T follicular helper cell (primary cell): ENCODE data around the gene PTPRN2.

Source experiments
- DNase-seq: peaks from one replicate; pipeline ENCODE4 v3.0.0-alpha.2; 2020; ENCODE audit warnings: low read depth

Gene PTPRN2

GRCh38 chr7:158252081-158252836, 335.4 kb downstream of the PTPRN2 start:
- no peak for DNase-seq

GRCh38 chr7:158251061-158251965, 336.3 kb downstream of the PTPRN2 start:
- no peak for DNase-seq

- no peak for DNase-seq
Measured at GRCh38 chr7:158249692-158250091, 337.9 kb downstream of the PTPRN2 start.

GRCh38 chr7:158248816-158249215, 338.8 kb downstream of the PTPRN2 start:
- no peak for DNase-seq

GRCh38 chr7:158247758-158248487, 339.7 kb downstream of the PTPRN2 start:
- no peak for DNase-seq

GRCh38 chr7:158246960-158247673, 340.5 kb downstream of the PTPRN2 start:
- DNase-seq = no peak

GRCh38 chr7:158246272-158246959, 341.2 kb downstream of the PTPRN2 start:
- no peak for DNase-seq

- no peak for DNase-seq
Measured at GRCh38 chr7:158245724-158246041, 341.9 kb downstream of the PTPRN2 start.

GRCh38 chr7:158244873-158245723, 342.5 kb downstream of the PTPRN2 start:
- DNase-seq = no peak

GRCh38 chr7:158244430-158244829, 343.2 kb downstream of the PTPRN2 start:
- no peak for DNase-seq

- no peak for DNase-seq
Measured at GRCh38 chr7:158241919-158242318, 345.7 kb downstream of the PTPRN2 start.

GRCh38 chr7:158240801-158241200, 346.8 kb downstream of the PTPRN2 start:
- no peak for DNase-seq

- no peak for DNase-seq
Measured at GRCh38 chr7:158239290-158239981, 348.2 kb downstream of the PTPRN2 start.

GRCh38 chr7:158238616-158239289, 348.9 kb downstream of the PTPRN2 start:
- no peak for DNase-seq

- DNase-seq = no peak
Measured at GRCh38 chr7:158237672-158238335, 349.8 kb downstream of the PTPRN2 start.

- DNase-seq = no peak
Measured at GRCh38 chr7:158236400-158236799, 351.2 kb downstream of the PTPRN2 start.

- no peak for DNase-seq
Measured at GRCh38 chr7:158235862-158236261, 351.8 kb downstream of the PTPRN2 start.

- DNase-seq = no peak
Measured at GRCh38 chr7:158229945-158230344, 357.7 kb downstream of the PTPRN2 start.

GRCh38 chr7:158228986-158229385, 358.6 kb downstream of the PTPRN2 start:
- no peak for DNase-seq
